Epithelial cell of esophagus (primary cell): ENCODE measurements around the gene NT5E.

Source experiments
- DNase-seq: peaks from one replicate; pipeline ENCODE4 v3.0.0; 2010; ENCODE audit warnings: low read depth
- H3K4me3 ChIP-seq: 2 replicates; pipeline ENCODE4 v1.5.1; 2011; ENCODE audit warnings: mild to moderate bottlenecking, low read length, control low read depth
- TF ChIP-seq, protein P1 (sequence below): IDR thresholded peaks from 2 replicates; pipeline ENCODE4 v1.5.1; 2011; ENCODE audit warnings: low read depth, mild to moderate bottlenecking, low read length, control low read depth, inconsistent platforms; ENCODE audit not compliant: insufficient read depth; ENCODE audit errors: missing control alignments

The NT5E gene

DNA sequence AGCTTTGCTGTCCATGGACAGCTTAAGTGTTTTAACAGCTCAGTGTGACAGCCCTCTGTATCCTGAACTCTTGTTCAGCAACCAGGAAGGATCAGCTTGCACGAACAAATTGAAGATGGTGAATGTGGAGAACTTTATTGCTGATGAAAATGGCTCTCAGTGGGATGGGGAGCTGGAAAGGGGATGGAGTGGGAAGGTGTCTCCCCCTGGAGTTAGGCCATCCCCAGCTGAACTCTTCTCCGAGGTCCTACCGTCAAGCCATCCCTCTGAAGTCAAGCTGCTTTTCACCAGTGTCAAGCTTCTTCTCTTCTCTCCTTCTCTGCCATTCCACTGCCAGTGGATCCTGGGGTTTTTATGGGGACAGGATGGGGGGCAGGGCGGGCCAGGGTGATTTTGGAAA lies 26.6 kb downstream of the NT5E start:
- no peak overlapping the region for H3K4me3 ChIP-seq
- TF ChIP-seq, protein P1, sequence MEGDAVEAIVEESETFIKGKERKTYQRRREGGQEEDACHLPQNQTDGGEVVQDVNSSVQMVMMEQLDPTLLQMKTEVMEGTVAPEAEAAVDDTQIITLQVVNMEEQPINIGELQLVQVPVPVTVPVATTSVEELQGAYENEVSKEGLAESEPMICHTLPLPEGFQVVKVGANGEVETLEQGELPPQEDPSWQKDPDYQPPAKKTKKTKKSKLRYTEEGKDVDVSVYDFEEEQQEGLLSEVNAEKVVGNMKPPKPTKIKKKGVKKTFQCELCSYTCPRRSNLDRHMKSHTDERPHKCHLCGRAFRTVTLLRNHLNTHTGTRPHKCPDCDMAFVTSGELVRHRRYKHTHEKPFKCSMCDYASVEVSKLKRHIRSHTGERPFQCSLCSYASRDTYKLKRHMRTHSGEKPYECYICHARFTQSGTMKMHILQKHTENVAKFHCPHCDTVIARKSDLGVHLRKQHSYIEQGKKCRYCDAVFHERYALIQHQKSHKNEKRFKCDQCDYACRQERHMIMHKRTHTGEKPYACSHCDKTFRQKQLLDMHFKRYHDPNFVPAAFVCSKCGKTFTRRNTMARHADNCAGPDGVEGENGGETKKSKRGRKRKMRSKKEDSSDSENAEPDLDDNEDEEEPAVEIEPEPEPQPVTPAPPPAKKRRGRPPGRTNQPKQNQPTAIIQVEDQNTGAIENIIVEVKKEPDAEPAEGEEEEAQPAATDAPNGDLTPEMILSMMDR: no peak
- DNase-seq: no peak

DNA sequence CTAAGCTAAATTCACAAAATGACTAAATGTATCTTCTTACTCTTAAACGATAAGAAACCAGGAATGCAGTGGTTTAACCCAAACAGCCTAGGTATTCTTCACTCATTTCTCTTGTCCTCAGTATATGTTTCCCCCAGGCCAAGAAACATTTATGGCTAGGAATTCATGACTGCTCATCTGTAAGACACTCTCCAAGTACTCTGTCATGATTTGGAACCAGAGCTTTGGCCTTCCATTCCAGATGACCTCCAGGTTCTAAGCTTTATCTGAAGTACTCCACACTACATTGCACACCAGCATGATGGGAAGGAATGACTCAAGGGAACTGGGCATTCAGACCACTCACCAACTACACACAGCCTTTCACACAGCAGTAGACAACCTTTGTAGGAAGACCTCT lies 29.3 kb downstream of the NT5E start:
- no peak for DNase-seq
- TF ChIP-seq, protein P1: no peak
- no peak overlapping the region for H3K4me3 ChIP-seq

DNA sequence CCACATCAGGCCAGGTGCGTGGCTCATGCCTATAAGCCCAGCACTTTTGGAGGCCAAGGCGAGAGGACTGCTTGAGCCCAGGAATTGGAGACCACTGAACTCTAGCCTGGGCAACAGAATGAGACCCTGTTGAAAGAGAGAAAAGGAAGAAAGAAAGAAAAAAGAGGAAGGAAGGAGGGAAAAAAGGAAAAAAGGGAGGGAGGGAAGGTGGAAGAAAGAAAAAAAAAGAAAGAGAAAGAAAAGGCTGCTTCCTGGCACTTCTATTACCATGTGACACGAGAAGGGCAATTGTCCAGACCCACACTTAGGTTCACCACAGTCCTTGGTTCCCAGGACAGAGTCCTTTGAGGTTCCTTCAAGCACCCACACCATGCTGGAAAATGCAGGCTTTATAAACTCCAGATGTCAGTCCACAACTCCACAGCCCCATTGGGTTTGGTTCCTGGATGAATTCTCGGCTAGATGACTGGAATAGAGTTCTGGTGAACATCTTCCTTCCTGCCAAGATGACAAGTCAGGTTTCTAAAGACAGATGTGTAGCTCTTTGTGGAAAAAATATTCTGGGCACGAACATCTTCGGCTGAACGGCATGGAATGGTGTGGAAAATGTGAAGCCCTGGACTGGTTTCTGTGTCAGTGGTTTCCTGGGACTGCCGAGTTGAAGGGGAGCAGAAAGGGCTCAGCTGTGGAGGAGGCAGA lies 32.5 kb downstream of the NT5E start:
- TF ChIP-seq, protein P1: no peak
- no peak for DNase-seq
- no peak overlapping the region for H3K4me3 ChIP-seq

DNA sequence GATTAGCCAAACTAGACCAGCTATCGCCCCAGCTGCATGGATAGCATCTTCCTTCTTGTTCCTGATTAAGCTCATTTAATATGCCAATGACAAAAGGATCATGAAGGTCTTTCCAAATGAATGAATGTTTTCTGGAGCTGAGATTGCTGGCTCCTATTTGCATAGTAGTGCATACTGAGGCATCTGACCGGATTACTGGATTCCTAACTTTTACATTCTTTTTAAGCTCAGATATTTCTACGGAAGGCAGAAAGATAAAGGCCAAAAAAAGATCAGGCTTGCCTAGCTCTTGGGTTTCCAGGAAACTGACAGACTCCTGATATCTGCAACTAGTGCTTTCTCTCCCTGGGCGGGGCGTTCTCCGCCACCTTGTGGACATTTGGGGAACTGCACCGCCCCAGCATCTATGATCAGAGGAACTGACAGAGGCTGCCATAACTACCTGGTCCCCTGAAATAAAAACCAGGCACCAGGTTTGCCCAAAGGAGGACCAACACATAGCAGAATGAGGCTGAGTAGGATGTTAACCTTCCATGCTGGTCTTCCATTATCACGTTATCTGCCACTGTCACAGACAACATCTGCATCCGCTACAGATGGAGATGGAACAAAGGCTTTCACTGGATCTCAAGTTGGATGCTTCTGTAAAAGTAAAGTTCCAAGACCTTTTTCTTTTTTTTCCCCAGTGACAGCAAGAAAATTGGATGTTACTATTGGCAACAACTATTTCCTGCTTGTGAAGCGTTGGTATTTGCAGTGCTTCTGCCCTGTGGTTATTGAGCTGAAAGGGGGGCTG lies 33.2 kb downstream of the NT5E start:
- peak; percentile 69 for DNase-seq
- H3K4me3 ChIP-seq: no peak overlapping the region
- TF ChIP-seq, protein P1: peak; percentile 99

DNA sequence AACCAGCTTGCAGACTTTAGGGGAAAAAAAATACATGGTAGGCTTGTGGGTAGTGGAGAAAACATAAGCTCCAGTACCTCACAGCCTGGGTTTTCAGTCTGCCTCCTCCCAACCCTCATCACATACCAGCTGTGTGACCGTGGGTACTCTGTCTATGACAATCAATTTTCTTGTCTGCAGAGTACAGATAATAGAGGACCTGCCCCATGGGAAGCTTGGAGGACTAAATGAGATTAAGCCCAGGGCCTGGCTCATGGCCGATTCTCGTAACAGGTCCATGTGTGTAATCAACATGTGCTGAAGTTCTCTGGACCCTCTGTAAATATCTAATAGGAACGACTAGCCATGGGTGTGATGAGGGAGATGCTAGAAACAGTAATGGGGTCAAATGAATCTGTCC lies 34.0 kb downstream of the NT5E start:
- TF ChIP-seq, protein P1: no peak
- no peak for DNase-seq
- H3K4me3 ChIP-seq: no peak overlapping the region

DNA sequence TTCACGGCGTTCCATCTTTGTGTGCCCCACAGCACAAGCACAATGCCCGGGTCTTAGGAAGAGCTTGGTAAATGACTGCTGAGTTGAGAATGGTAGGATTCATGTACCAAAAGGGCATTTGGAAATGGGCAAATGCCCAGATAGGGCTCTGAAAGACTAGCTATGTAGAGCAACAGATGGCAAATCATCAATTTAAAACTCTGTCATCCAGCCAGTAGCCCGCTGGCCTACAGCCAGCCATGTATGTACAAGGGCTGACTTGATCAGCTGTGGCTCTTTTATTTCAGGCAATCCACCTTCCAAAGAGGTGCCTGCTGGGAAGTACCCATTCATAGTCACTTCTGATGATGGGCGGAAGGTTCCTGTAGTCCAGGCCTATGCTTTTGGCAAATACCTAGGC lies 35.1 kb downstream of the NT5E start:
- no peak for DNase-seq
- TF ChIP-seq, protein P1: no peak
- no peak overlapping the region for H3K4me3 ChIP-seq
